Smooth muscle cell of the coronary artery (primary cell): ENCODE results near the gene REX1BD. TPM values are rescaled to one million over a fixed set of nuclear protein-coding genes. Genes with fewer than 3 reads are reported as not detected.

Source experiments
- total RNA-seq: library from RNA; depleted of rRNA; stranded (reverse); fragments of >200 nt; gene quantifications from 2 replicates; pipeline ENCODE4 v1.2.3, GENCODE V29; 2014; ENCODE audit warnings: low replicate concordance

REX1BD gene
- total RNA-seq = 58.5 and 69.9 TPM in 2 replicates

DNA sequence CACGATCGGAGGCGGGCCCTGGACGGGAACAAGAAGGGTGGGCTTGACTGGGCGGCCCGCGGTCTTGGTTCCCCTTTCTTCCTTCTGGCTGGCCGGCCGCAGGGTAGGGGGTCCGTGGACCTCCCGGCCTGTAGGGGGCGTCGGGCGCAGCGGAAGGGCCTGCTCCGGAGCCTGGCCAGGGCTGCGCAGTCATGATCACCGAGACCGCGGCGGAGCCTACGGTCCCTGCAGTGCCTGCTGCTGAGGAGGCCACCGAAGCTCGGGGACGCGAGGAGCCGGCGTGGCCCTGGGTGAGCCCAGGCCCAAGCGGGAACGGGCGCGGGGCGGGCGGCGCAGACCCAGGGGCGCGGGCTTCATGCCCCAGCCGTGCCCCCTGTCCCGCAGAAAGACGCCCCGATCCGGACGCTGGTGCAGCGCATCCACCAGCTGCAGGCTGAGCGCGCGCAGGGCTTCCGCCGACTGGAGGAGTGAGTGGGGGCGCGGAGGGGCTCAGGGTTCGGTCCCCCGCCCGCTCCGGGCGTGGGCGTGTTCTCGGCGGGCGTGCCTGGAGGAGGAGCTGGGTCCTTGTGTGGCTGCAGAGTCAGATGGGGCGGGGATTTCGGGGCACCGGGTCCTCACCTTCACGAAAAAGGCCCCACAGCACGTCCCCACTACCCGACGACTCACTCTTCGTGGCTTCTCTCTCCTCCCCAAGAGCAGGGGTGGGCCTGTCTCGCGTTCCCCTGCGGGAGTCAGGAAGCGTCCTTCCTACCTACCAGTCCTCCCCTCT is at the start of gene REX1BD:
TSS of gene REX1BD (plus strand) at position 188 of the 769 bp plus-strand sequence. CDS start at position 192, 4 bp downstream.

DNA sequence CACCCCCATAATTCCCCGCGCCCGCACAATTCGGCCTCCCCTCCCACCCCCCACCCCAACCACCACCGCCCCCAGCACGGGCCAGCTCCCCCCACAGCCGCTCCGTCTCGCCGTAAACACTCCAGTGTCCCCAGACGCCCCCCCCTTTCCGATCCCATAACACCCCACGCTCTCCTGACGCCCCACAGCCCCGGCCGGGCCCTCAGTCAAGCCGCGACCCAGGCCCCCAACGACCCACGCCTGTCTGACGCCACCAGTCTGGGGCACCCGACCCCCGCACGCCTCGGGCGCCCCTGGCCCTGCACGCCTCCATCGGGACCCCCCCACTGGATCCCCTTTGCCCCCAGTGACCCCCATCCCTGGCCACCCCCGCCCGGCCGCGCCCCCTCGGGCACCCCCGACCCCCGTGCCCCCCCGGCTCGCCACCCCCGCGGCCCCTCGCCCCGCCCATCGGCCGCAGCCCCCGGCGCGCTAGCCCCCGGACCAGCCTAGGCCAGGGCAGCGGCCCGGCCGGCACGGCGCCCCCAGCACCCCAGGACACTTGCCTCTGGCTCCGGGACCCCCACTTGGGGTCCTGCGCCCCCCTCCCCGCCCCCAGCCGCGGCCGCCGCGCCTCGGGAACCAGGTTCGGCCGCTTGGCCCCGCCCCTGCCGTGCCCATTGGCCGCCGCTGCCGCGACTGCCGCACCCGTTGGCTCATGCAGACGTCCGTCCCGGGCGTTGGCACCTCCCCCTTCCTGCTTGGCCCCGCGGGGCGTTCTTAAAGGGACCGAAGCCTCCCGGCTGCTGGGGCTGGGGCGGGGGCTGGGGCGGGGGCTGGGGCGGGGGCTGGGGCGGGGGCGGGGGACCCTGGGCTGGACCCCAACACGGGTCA is 45.4 kb upstream of the REX1BD start, which contains the start of gene FKBP8:
TSS of gene FKBP8 (minus strand) at position 633 of the 873 bp plus-strand sequence. CDS start 1,603 bp downstream, outside the sequence.

DNA sequence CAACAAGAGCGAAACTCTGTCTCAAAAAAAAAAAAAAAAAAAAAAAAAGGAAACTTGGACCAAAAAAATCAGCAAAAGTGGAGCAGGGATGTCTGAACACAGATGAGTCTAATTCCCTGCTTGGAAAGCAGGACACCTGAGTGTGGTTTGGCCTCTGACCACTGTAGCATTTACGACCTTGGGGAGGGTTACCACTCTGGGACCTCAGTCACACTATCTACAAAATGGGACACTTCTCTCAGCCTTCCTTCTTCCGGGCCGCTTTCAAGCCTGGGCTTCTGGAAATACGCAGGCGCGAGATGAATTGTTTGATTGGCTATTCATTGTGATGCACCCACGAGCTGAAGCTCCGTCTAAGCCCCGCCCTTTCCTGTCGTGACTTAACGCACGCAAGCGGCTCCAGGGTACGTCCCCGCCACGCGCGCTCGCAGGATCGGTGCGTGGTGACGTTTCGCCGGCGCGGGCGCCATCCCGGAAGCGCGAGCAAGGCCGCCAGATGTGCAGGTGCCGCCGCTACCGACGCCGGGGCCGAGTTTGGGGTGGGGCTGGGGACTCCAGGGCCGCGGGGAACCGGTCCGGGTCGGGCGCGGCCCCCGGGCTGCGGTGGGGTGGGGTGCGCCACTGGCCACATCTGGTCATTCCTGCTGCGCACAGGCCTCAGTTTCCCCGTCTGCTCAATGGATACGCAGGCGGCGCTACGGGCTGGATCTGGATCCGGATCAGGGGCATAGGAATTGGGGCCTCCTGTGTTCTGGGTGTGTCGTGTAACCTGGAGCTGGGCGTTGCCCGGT is 31.0 kb upstream of the REX1BD start, which contains the start of gene KXD1:
TSS of gene KXD1 (plus strand) at position 460 of the 791 bp plus-strand sequence. CDS start 4,187 bp downstream, outside the sequence.

DNA sequence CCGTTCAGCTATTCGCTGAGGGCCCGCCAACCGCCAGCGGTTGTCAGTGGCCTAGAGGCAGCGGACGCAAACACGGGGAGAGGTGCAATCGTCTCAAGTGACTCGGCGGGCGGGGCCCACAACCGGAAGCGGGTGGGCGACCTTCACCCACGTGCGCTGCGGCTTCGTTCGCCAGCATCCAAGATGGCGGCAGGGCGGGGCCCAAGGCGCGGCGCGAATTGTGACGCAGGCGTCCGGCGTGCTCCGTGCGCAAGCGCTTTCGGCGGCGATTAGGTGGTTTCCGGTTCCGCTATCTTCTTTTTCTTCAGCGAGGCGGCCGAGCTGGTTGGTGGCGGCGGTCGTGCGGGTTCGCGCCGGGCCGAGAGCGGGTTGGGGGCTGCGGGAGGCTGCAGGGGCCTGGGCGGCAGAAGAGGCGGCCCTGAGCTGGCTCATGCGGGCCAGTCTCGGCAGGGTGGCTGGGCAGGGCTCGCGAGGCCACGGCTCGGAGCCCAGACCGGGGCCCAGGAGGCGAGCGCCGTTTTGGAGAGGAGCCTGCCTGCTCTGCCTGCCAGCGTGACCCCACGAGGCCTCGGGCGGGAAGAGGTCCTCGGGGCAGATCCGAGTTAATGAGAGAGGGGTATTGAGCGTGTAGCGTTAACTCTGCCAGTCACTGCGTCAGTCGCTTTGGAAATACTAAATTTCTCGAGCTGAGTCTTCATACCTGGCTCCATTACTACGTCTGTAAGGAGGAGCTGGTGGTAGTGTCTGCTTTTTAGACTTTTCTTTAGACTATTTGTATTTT is 16.8 kb upstream of the REX1BD start, which contains the start of gene UBA52:
TSS of gene UBA52 (plus strand) at position 294 of the 781 bp plus-strand sequence. CDS start 1,444 bp downstream, outside the sequence.

DNA sequence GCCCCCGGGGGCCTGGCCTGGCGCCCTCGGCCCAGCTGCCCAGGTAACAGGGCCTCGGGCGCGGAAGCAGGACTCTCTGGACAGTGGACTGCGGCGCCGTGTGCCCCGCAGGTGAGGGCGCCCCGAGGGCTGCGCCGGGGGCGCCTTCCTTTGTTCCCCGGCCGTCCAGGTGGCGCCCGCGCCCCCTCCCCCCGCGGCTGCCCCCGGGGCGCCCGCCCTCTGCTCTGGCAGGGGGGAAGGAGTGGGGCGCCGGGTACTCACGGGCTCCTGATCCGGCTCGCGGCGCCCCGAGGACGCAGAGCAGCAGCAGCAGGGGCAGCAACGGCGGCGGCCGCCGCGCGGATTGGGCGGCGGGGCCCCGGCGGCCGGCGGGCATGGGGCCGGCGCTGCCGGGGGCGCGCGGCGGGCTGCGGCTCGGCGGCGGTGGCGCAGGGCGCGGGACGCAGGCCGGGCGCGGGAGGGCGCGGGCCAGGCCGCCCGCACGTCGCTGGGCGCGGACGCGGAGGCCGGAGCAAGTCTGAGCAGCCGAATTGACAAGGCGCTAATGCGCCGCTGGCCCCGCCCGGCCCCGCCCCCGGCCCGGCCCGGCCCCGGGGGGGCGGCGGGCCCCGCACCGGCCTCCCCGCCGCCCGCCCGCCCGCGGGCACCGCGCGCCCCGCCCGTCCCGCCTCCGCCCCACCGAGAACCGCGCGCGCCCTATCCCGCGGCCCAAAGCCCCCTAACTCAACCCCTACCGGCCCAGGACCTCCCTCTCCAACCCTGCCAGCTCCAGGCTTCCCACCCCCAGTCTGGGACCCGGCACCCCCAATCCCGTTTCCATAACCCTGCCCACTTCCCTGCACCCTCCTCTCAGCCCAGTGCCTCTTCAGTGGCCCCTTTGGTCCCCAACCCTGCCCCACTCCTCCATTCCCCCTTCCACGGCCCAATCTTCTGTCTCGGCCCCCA is 18.0 kb downstream of the REX1BD start, which contains the start of gene CRLF1:
TSS of gene CRLF1 (minus strand) at position 519 of the 945 bp plus-strand sequence. CDS start at position 376, 143 bp downstream.

DNA sequence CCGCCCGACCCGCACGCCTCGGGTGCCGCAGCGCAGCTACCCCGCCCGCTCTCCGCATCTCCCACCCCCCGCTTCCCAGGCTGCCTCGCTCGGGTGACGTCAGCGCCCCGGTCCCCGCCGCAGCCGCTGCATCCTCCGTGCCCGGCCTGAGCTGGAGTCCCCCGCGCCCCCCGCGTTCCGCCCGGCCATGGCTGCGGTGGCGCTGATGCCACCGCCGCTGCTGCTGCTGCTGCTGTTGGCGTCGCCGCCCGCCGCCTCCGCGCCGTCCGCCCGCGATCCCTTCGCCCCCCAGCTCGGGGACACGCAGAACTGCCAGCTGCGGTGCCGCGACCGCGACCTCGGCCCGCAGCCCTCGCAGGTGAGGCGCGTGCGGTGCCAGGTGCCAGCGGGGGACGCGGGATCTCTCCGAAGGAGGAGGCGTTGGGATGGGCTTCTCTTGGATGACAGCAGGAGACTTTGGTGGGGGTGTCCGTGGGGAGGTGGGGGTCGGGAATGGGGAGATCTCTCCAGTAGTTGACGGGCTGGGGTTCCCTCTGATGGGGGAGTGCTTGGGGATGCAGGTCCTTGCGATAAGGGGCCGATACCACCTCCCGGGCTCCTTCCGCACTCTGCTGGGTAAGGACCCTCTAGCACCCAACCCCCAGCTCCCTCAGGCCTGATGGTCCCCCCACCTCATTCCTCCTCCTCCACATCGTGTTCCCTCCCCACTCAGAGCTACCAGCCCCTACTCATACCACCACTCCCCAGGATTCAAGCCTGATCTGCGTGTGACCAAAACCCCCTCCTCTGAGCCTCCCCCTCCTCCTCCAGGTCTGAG is 24.4 kb downstream of the REX1BD start, which contains the start of gene TMEM59L:
TSS of gene TMEM59L (plus strand) at position 99 of the 817 bp plus-strand sequence. CDS start at position 188, 89 bp downstream.

DNA sequence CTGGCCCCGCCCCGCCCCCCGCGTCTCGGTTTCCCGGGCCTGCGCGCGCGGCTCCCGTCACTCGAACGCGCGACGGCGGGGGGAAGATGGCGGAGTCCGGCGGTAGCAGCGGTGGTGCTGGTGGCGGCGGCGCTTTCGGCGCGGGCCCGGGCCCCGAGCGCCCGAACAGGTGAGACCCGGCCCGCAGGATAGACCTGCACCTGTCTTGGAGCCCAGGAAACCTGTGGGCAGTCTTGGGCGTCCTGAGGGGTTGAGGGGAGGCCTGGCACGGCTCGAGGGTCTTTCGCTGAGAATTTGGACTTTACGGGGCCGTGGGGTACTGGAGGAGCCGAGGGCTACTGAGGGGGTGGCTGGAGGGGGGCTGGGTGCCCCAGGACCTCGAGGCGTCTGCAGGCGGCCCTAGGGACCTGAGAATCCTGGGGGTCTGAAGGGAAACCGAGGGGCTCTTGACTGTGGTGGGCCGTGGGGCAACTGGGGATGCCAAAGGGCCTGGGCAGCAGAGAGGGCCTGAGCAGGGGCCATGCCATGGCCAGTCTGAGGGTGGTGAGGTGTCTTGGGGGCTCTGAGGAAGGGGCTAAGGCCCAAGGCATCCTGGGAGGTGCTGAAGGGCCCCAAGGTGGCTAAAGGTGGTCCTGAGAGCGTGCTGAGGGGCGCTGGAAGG is 48.5 kb downstream of the REX1BD start, which contains the start of gene KLHL26:
TSS of gene KLHL26 (plus strand) at position 60 of the 661 bp plus-strand sequence. CDS start at position 87, 27 bp downstream.

Other genes with a start within 250 kb of the REX1BD start
- 37.3 and 90.9 TPM in 2 replicates for gene PGPEP1, start 248.2 kb upstream of the REX1BD start, total RNA-seq
- 17.9 and 53.0 TPM in 2 replicates for gene GDF15, start 202.6 kb upstream of the REX1BD start, total RNA-seq
- gene LRRC25, start 191.2 kb upstream of the REX1BD start, total RNA-seq = under 0.01 TPM in 1 of 2 replicates, not detected in the other
- 36.4 and 41.5 TPM in 2 replicates for gene SSBP4, start 169.4 kb upstream of the REX1BD start, total RNA-seq
- 5.6 and 36.9 TPM in 2 replicates for gene ISYNA1, start 150.7 kb upstream of the REX1BD start, total RNA-seq
- 11.6 and 18.1 TPM in 2 replicates for gene ELL, start 66.7 kb upstream of the REX1BD start, total RNA-seq
- 236 and 376 TPM in 2 replicates for gene FKBP8, start 45.2 kb upstream of the REX1BD start, total RNA-seq
- gene KXD1, start 30.9 kb upstream of the REX1BD start, total RNA-seq = 44.7 and 69.2 TPM in 2 replicates
- gene UBA52, start 16.9 kb upstream of the REX1BD start, total RNA-seq = 1,109 and 1,287 TPM in 2 replicates
- 13.8 and 14.7 TPM in 2 replicates for gene CRLF1, start 18.0 kb downstream of the REX1BD start, total RNA-seq
- 0.23 and 0.98 TPM in 2 replicates for gene TMEM59L, start 24.1 kb downstream of the REX1BD start, total RNA-seq
- 10.2 and 19.4 TPM in 2 replicates for gene KLHL26, start 48.2 kb downstream of the REX1BD start, total RNA-seq
- gene CRTC1, start 94.9 kb downstream of the REX1BD start, total RNA-seq = 1.1 and 1.7 TPM in 2 replicates
- gene COMP, start 202.5 kb downstream of the REX1BD start, total RNA-seq = 0.23 and 2.0 TPM in 2 replicates
- 59.2 and 62.8 TPM in 2 replicates for gene UPF1, start 243.2 kb downstream of the REX1BD start, total RNA-seq